Thymus (tissue), 11 donors: ENCODE measurements around the gene C19orf85. TPM values are rescaled to one million over a fixed set of nuclear protein-coding genes. Genes with fewer than 3 reads are reported as not detected.
"Not testable (repeated sequence)": the region's sequence is repeated elsewhere in the genome, so short reads cannot be mapped to it uniquely, and the experiment has no call there.

Experiments used
- DNase-seq, 9 donors: peaks; one replicate each; pipeline ENCODE4 v3.0.0-alpha.2; 2013; ENCODE audit warnings: low spot score in 9 of 9, low read depth in 6 of 9, missing footprints in 1 of 9
- H3K27ac ChIP-seq, 2 donors: one replicate each; pipeline ENCODE4 v1.5.1; 2013; ENCODE audit warnings: control low read depth in 1 of 2, low read depth in 1 of 2, low read length in 1 of 2, mild to moderate bottlenecking in 1 of 2, moderate library complexity in 1 of 2
- H3K27me3 ChIP-seq, 2 donors: one replicate each; pipeline ENCODE4 v1.5.1; 2013; ENCODE audit warnings: low read length in 1 of 2; ENCODE audit not compliant: control insufficient read depth in 2 of 2, insufficient read depth in 1 of 2
- H3K36me3 ChIP-seq, 2 donors: one replicate each; pipeline ENCODE4 v1.5.1; 2013; ENCODE audit warnings: low read length in 1 of 2, mild to moderate bottlenecking in 1 of 2, moderate library complexity in 1 of 2; ENCODE audit not compliant: control insufficient read depth in 2 of 2, insufficient read depth in 2 of 2
- H3K4me1 ChIP-seq, 2 donors: one replicate each; pipeline ENCODE4 v1.5.1; 2013; ENCODE audit warnings: low read length in 2 of 2; ENCODE audit not compliant: control insufficient read depth in 2 of 2, insufficient read depth in 2 of 2
- H3K4me3 ChIP-seq, 2 donors: one replicate each; pipeline ENCODE4 v1.5.1; 2013; ENCODE audit warnings: low read length in 2 of 2, control low read depth in 1 of 2, mild to moderate bottlenecking in 1 of 2
- H3K9me3 ChIP-seq, 2 donors: one replicate each; pipeline ENCODE4 v1.5.1; 2013; ENCODE audit warnings: low read length in 1 of 2, mild to moderate bottlenecking in 1 of 2; ENCODE audit not compliant: control insufficient read depth in 2 of 2, insufficient read depth in 1 of 2
- WGBS: extraction: QIAGEN DNeasy Blood & Tissue Kit; methylation state at CpG from one replicate; pipeline ENCODE4 v1.1.7; 2013; 5-methylcytosine and 5-hydroxymethylcytosine counted together
- polyA plus RNA-seq: library from polyadenylated mRNA; stranded (reverse); fragments of 200-250 nt; gene quantifications from one replicate; pipeline ENCODE4 v1.2.3, GENCODE V29; 2013
- total RNA-seq: library from RNA; stranded (reverse); fragments of 120-200 nt; gene quantifications from one replicate; pipeline ENCODE4 v1.2.4, GENCODE V29; 2013
- donor health status: healthy.

The C19orf85 gene
- total and polyA plus RNA-seq, 2 donors, result not detected

- Histone ChIP-seq H3K4me1 (peaks cover 0 to 3% of the 10 kb centered on the region in 2 donors), H3K27ac (no peak overlapping the region), H3K4me3 (no peak overlapping the region), H3K36me3 (peaks cover 0 to 3% of the 10 kb centered on the region in 2 donors), H3K27me3 (peaks cover 17 to 56% of the 10 kb centered on the region in 2 donors), H3K9me3 (peaks cover 0 to 9% of the 10 kb centered on the region in 2 donors)
- DNase-seq, result no peak
- WGBS, result 98% methylated on average over 1 of the region's 1 CpG
Measured at GRCh38 chr19:55431183-55431582, 33.4 kb downstream of the C19orf85 start.

GRCh38 chr19:55426042-55426441 is 38.5 kb downstream of the C19orf85 start:
- Histone ChIP-seq H3K4me3 (no peak overlapping the region), H3K36me3 (peaks cover 0 to 3% of the 10 kb centered on the region in 2 donors), H3K9me3 (peaks cover 0 to 4% of the 10 kb centered on the region in 2 donors), H3K4me1 (peaks cover 13 to 14% of the 10 kb centered on the region in 2 donors), H3K27me3 (peaks cover 0 to 10% of the 10 kb centered on the region in 2 donors), H3K27ac (no peak overlapping the region)
- 91% methylated on average over 2 of the region's 2 CpGs for WGBS
- no peak for DNase-seq

- Histone ChIP-seq H3K27ac (no peak overlapping the region), H3K9me3 (peaks cover 0 to 5% of the 10 kb centered on the region in 2 donors), H3K36me3 (no peaks in the 10 kb centered on the region), H3K4me1 (peaks cover 27 to 28% of the 10 kb centered on the region in 2 donors), H3K27me3 (peaks cover 0 to 6% of the 10 kb centered on the region in 2 donors), H3K4me3 (no peak overlapping the region)
- 97% methylated on average over 3 of the region's 3 CpGs for WGBS
- no peak for DNase-seq
Measured at GRCh38 chr19:55424518-55424917, 40.0 kb downstream of the C19orf85 start.

GRCh38 chr19:55423225-55424005 is 41.1 kb downstream of the C19orf85 start:
- H3K27me3 ChIP-seq, result no peaks in the 10 kb centered on the region
- 94% methylated on average over 13 of the region's 13 CpGs for WGBS
- no peak overlapping the region for H3K27ac ChIP-seq
- peaks cover 34 to 36% of the 10 kb centered on the region in 2 donors for H3K4me1 ChIP-seq
- DNase-seq, result no peak
- no peaks in the 10 kb centered on the region for H3K36me3 ChIP-seq
- peaks cover 0 to 10% of the 10 kb centered on the region in 2 donors for H3K9me3 ChIP-seq
- H3K4me3 ChIP-seq, result no peak overlapping the region

GRCh38 chr19:55421281-55421680 is 43.3 kb downstream of the C19orf85 start:
- Histone ChIP-seq H3K9me3 (peaks cover 0 to 10% of the 10 kb centered on the region in 2 donors), H3K4me1 (peaks cover 40 to 44% of the 10 kb centered on the region in 2 donors), H3K27ac (peak overlapping the region; percentile 52 to 65)
- not testable (repeated sequence) for H3K4me3 ChIP-seq, H3K27me3 ChIP-seq, H3K36me3 ChIP-seq
- DNase-seq, result peak in 3 of 9 donors; percentile 53 to 75 (median 54)
- WGBS, result 5% methylated on average over 4 of the region's 4 CpGs

GRCh38 chr19:55419624-55420236 is 44.8 kb downstream of the C19orf85 start:
- no peak overlapping the region for H3K4me3 ChIP-seq
- DNase-seq, result no peak
- WGBS, result 96% methylated on average over 5 of the region's 5 CpGs
- H3K4me1 ChIP-seq, result peaks cover 40 to 44% of the 10 kb centered on the region in 2 donors
- no peaks in the 10 kb centered on the region for H3K36me3 ChIP-seq
- no peak overlapping the region for H3K27ac ChIP-seq
- peaks cover 0 to 10% of the 10 kb centered on the region in 2 donors for H3K9me3 ChIP-seq
- no peaks in the 10 kb centered on the region for H3K27me3 ChIP-seq

GRCh38 chr19:55419103-55419502 is 45.4 kb downstream of the C19orf85 start:
- H3K4me1 ChIP-seq, result peaks cover 40 to 44% of the 10 kb centered on the region in 2 donors
- H3K9me3 ChIP-seq, result peaks cover 0 to 10% of the 10 kb centered on the region in 2 donors
- H3K36me3 ChIP-seq, result no peaks in the 10 kb centered on the region
- no peak overlapping the region for H3K27ac ChIP-seq
- no peak overlapping the region for H3K4me3 ChIP-seq
- H3K27me3 ChIP-seq, result no peaks in the 10 kb centered on the region
- WGBS, result 11% methylated on average over 5 of the region's 5 CpGs
- DNase-seq, result peak in 3 of 9 donors; percentile 26 to 68 (median 65)

- Histone ChIP-seq H3K9me3 (peaks cover 0 to 10% of the 10 kb centered on the region in 2 donors), H3K4me1 (peaks cover 40 to 44% of the 10 kb centered on the region in 2 donors), H3K27me3 (no peaks in the 10 kb centered on the region), H3K27ac (no peak overlapping the region), H3K4me3 (no peak overlapping the region), H3K36me3 (no peaks in the 10 kb centered on the region)
- WGBS, result 45% methylated on average over 7 of the region's 7 CpGs
- peak in 7 of 9 donors; percentile 34 to 81 (median 62) for DNase-seq
Measured at GRCh38 chr19:55418185-55418584, 46.4 kb downstream of the C19orf85 start.
